ENCODE measurements around the gene WDFY3.
"Not testable (repeated sequence)": the region's sequence is repeated elsewhere in the genome, so short reads cannot be mapped to it uniquely, and the experiment has no call there.

The WDFY3 gene

GRCh38 chr4:84682661-84683060, 283.8 kb downstream of the WDFY3 start:
- H3K9me3 ChIP-seq (ENCODE audit: control extremely low read depth in 1 of 5, control insufficient read depth in 4 of 5, insufficient read depth in 2 of 5, low read depth in 1 of 5, low read length in 4 of 5); H3K27ac ChIP-seq (ENCODE audit: insufficient read depth in 1 of 2, low read depth in 1 of 2, low read length in 2 of 2, poor library complexity in 1 of 2, severe bottlenecking in 2 of 2); CTCF ChIA-PET; H3K4me3 ChIP-seq (ENCODE audit: control insufficient read depth in 1 of 7, extremely low read depth in 1 of 7, insufficient read depth in 4 of 7, low read depth in 2 of 7, low read length in 6 of 7); POLR2A ChIA-PET; H3K27me3 ChIP-seq (replicated peaks in 2 of 5; ENCODE audit: control insufficient read depth in 4 of 5, insufficient read depth in 5 of 5, low read length in 4 of 5); DNase-seq: not testable (repeated sequence)
- peaks cover 0 to 11% (median 4%) of the 10 kb centered on the region in 4 experiments for H3K4me1 ChIP-seq (ENCODE audit: control extremely low read depth in 1 of 4, control insufficient read depth in 4 of 4, insufficient read depth in 4 of 4, low read length in 3 of 4)
- 84% methylated on average over 4 of the region's 4 CpGs for WGBS (ENCODE audit: insufficient coverage)
- peaks cover 2 to 20% (median 9%) of the 10 kb centered on the region in 4 experiments for H3K36me3 ChIP-seq (ENCODE audit: control insufficient read depth in 4 of 4, insufficient read depth in 4 of 4, low read length in 3 of 4)

GRCh38 chr4:84681486-84682274, 284.8 kb downstream of the WDFY3 start:
- no peak overlapping the region for H3K4me3 ChIP-seq (ENCODE audit: control insufficient read depth in 1 of 7, extremely low read depth in 1 of 7, insufficient read depth in 4 of 7, low read depth in 2 of 7, low read length in 6 of 7)

DNA sequence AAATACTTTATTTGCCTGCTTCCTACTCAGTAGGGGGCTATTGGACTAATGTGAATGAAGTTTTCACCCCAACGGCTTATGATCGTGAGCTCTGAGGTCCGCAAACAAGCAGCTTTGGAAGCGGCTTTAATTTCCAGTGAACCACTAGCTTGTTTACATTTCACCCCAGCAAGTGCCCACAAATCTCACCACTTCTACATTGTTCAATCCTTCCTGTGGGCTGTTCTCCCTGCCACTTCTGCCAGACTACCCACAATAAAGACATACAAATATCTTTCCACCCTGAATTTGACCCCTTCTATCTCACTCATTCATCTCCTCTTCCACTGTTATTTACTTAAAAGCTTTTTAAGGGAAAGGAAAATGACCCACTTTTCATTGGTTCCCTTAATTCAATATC, 285.5 kb downstream of the WDFY3 start:
- peaks cover 6 to 20% (median 11%) of the 10 kb centered on the region in 4 experiments for H3K36me3 ChIP-seq (ENCODE audit: control insufficient read depth in 4 of 4, insufficient read depth in 4 of 4, low read length in 3 of 4)
- 90% methylated on average over 3 of the region's 4 CpGs for WGBS (ENCODE audit: insufficient coverage)
- ChIA-PET POLR2A (no interaction called here), CTCF (interaction anchor here (1.0 kb wide), 1 partner anchor 8 kb away, joined by 4 read pairs; no protein-coding TSS in a partner anchor)
- no peaks in the 10 kb centered on the region for H3K27me3 ChIP-seq (replicated peaks in 2 of 5; ENCODE audit: control insufficient read depth in 4 of 5, insufficient read depth in 5 of 5, low read length in 4 of 5)
- H3K27ac ChIP-seq (ENCODE audit: insufficient read depth in 1 of 2, low read depth in 1 of 2, low read length in 2 of 2, poor library complexity in 1 of 2, severe bottlenecking in 2 of 2) = no peak overlapping the region
- no peaks in the 10 kb centered on the region for H3K9me3 ChIP-seq (ENCODE audit: control extremely low read depth in 1 of 5, control insufficient read depth in 4 of 5, insufficient read depth in 2 of 5, low read depth in 1 of 5, low read length in 4 of 5)
- no peak for DNase-seq
- peaks cover 0 to 11% (median 4%) of the 10 kb centered on the region in 4 experiments for H3K4me1 ChIP-seq (ENCODE audit: control extremely low read depth in 1 of 4, control insufficient read depth in 4 of 4, insufficient read depth in 4 of 4, low read length in 3 of 4)
- no peak overlapping the region for H3K4me3 ChIP-seq (ENCODE audit: control insufficient read depth in 1 of 7, extremely low read depth in 1 of 7, insufficient read depth in 4 of 7, low read depth in 2 of 7, low read length in 6 of 7)

More at GRCh38 chr4:84681486-84682274, 284.8 kb downstream of the WDFY3 start:
- Histone ChIP-seq H3K27me3 (replicated peaks in 2 of 5; ENCODE audit: control insufficient read depth in 4 of 5, insufficient read depth in 5 of 5, low read length in 4 of 5) (no peaks in the 10 kb centered on the region), H3K4me1 (ENCODE audit: control extremely low read depth in 1 of 4, control insufficient read depth in 4 of 4, insufficient read depth in 4 of 4, low read length in 3 of 4) (peaks cover 0 to 11% (median 4%) of the 10 kb centered on the region in 4 experiments), H3K36me3 (ENCODE audit: control insufficient read depth in 4 of 4, insufficient read depth in 4 of 4, low read length in 3 of 4) (peaks cover 6 to 23% (median 13%) of the 10 kb centered on the region in 4 experiments), H3K27ac (ENCODE audit: insufficient read depth in 1 of 2, low read depth in 1 of 2, low read length in 2 of 2, poor library complexity in 1 of 2, severe bottlenecking in 2 of 2) (no peak overlapping the region), H3K9me3 (ENCODE audit: control extremely low read depth in 1 of 5, control insufficient read depth in 4 of 5, insufficient read depth in 2 of 5, low read depth in 1 of 5, low read length in 4 of 5) (no peaks in the 10 kb centered on the region)
- POLR2A ChIA-PET = no interaction called here
- WGBS (ENCODE audit: insufficient coverage) = 83% methylated on average over 1 of the region's 2 CpGs
- DNase-seq = peak in 2 of 3 donors; percentile 5 to 33
- CTCF ChIA-PET = interaction anchor here (1.0 kb wide), 1 partner anchor 8 kb away, joined by 4 read pairs; no protein-coding TSS in a partner anchor

DNA sequence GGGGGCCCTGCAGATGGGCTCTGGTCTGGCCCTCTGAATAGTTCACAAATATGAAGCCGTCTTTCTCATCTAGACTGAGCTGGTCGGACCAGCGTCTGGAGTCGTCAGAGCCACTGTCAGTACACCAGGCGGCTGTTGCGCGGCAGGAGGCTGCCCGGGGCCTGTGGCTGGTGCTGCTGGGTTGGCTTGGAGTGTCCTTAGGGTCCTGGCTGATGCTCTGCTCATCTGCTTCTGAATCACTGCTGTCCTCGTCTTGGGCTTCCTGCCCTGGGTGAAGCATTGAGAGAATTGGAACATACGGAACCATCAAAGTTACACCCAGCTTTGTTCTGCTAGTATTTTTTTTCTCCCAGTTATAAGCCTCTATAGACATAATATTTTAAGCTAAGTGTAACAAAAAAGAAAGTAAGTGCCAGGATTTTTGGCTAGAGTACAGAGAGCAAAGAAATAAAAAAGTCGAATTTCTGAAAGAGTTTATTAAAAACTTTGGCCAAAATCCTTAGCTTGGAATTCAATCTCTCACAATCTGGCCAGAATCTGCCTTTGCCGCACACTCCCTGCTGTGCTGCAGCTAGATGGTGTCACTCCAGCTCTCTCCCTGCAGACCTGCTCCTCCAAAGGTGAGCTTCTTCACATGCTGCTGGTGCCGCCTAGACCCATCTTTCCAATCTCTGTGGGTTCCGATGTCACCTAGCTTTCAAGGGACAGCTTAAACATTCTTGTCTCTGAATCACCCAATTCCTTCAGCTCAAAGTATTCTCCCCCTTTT, 287.3 kb downstream of the WDFY3 start:
- POLR2A ChIA-PET = no interaction called here
- CTCF ChIA-PET = no interaction called here

DNA sequence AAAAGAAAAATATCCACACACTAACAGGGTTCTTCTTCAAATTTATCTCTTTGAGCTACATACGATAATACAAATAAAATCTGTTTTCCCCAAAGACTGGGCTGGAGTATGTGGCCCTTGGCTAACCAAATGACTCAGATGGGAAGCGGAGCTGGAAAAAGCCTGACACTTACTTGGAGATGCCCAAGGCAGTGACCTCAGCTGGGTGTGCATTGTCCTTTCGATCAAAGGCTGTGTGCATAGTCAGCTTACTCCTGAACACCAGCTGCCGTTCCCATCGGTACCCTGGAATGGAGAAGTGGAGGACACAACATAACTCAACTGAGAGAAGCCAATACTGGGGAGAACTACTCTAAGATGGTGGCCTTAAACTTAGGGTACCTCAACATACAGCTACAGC, 288.5 kb downstream of the WDFY3 start:
- peaks cover 0 to 11% (median 4%) of the 10 kb centered on the region in 4 experiments for H3K4me1 ChIP-seq (ENCODE audit: control extremely low read depth in 1 of 4, control insufficient read depth in 4 of 4, insufficient read depth in 4 of 4, low read length in 3 of 4)
- no peak for DNase-seq
- CTCF ChIA-PET = no interaction called here
- peaks cover 3 to 16% (median 8%) of the 10 kb centered on the region in 4 experiments for H3K36me3 ChIP-seq (ENCODE audit: control insufficient read depth in 4 of 4, insufficient read depth in 4 of 4, low read length in 3 of 4)
- H3K9me3 ChIP-seq (ENCODE audit: control extremely low read depth in 1 of 5, control insufficient read depth in 4 of 5, insufficient read depth in 2 of 5, low read depth in 1 of 5, low read length in 4 of 5) = no peaks in the 10 kb centered on the region
- H3K27ac ChIP-seq (ENCODE audit: insufficient read depth in 1 of 2, low read depth in 1 of 2, low read length in 2 of 2, poor library complexity in 1 of 2, severe bottlenecking in 2 of 2) = no peak overlapping the region
- no peaks in the 10 kb centered on the region for H3K27me3 ChIP-seq (replicated peaks in 2 of 5; ENCODE audit: control insufficient read depth in 4 of 5, insufficient read depth in 5 of 5, low read length in 4 of 5)
- POLR2A ChIA-PET = no interaction called here
- whole genome bisulfite sequencing (ENCODE audit: insufficient coverage) = 95% methylated on average over 4 of the region's 5 CpGs
- H3K4me3 ChIP-seq (ENCODE audit: control insufficient read depth in 1 of 7, extremely low read depth in 1 of 7, insufficient read depth in 4 of 7, low read depth in 2 of 7, low read length in 6 of 7) = no peak overlapping the region

More for the DNA sequence above, 287.3 kb downstream of the WDFY3 start:
- Histone ChIP-seq H3K4me1 (ENCODE audit: control extremely low read depth in 1 of 4, control insufficient read depth in 4 of 4, insufficient read depth in 4 of 4, low read length in 3 of 4) (peaks cover 0 to 11% (median 4%) of the 10 kb centered on the region in 4 experiments), H3K9me3 (ENCODE audit: control extremely low read depth in 1 of 5, control insufficient read depth in 4 of 5, insufficient read depth in 2 of 5, low read depth in 1 of 5, low read length in 4 of 5) (no peaks in the 10 kb centered on the region), H3K27ac (ENCODE audit: insufficient read depth in 1 of 2, low read depth in 1 of 2, low read length in 2 of 2, poor library complexity in 1 of 2, severe bottlenecking in 2 of 2) (no peak overlapping the region), H3K4me3 (ENCODE audit: control insufficient read depth in 1 of 7, extremely low read depth in 1 of 7, insufficient read depth in 4 of 7, low read depth in 2 of 7, low read length in 6 of 7) (no peak overlapping the region), H3K27me3 (replicated peaks in 2 of 5; ENCODE audit: control insufficient read depth in 4 of 5, insufficient read depth in 5 of 5, low read length in 4 of 5) (no peaks in the 10 kb centered on the region), H3K36me3 (ENCODE audit: control insufficient read depth in 4 of 4, insufficient read depth in 4 of 4, low read length in 3 of 4) (peaks cover 6 to 20% (median 11%) of the 10 kb centered on the region in 4 experiments)
- 97% methylated on average over 9 of the region's 14 CpGs for WGBS (ENCODE audit: insufficient coverage)
- no peak for DNase-seq

DNA sequence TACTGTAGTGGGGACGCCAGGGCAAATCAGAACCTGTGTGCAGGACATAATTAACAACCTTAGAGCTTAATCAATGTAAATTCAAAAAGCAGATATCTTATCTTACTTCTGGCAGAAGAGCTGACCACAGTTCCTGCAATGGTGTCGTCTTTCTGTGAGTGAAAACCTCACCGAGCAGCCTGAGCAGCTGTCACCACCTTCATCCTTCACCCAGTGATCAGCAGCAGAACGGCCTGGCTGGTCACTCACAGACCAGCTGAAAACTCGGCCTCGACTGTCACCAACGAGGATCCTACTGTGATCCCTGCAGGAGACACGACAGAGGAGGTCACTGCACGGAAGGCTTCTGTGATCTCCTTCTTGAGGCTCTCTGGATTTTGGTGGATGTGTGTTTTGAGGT, 289.4 kb downstream of the WDFY3 start:
- Histone ChIP-seq H3K36me3 (ENCODE audit: control insufficient read depth in 4 of 4, insufficient read depth in 4 of 4, low read length in 3 of 4) (peaks cover 4 to 22% (median 7%) of the 10 kb centered on the region in 4 experiments), H3K4me1 (ENCODE audit: control extremely low read depth in 1 of 4, control insufficient read depth in 4 of 4, insufficient read depth in 4 of 4, low read length in 3 of 4) (peaks cover 0 to 7% (median 2%) of the 10 kb centered on the region in 4 experiments), H3K27me3 (replicated peaks in 2 of 5; ENCODE audit: control insufficient read depth in 4 of 5, insufficient read depth in 5 of 5, low read length in 4 of 5) (no peaks in the 10 kb centered on the region), H3K9me3 (ENCODE audit: control extremely low read depth in 1 of 5, control insufficient read depth in 4 of 5, insufficient read depth in 2 of 5, low read depth in 1 of 5, low read length in 4 of 5) (no peaks in the 10 kb centered on the region), H3K27ac (ENCODE audit: insufficient read depth in 1 of 2, low read depth in 1 of 2, low read length in 2 of 2, poor library complexity in 1 of 2, severe bottlenecking in 2 of 2) (no peak overlapping the region), H3K4me3 (ENCODE audit: control insufficient read depth in 1 of 7, extremely low read depth in 1 of 7, insufficient read depth in 4 of 7, low read depth in 2 of 7, low read length in 6 of 7) (no peak overlapping the region)
- 94% methylated on average over 4 of the region's 9 CpGs for WGBS (ENCODE audit: insufficient coverage)
- no peak for DNase-seq
- ChIA-PET POLR2A (no interaction called here), CTCF (no interaction called here)

Data from common myeloid progenitor, CD34-positive (primary cell).